PC-3 (cell line): ENCODE data around the gene RERE. TPM values are rescaled to one million over a fixed set of nuclear protein-coding genes. Genes with fewer than 3 reads are reported as not detected.

Source experiments
- ATAC-seq: fragments of 200-7000 bp; cut with Tn5 transposase; 2 replicates; pipeline ENCODE4 v1.9.1; 2020; ENCODE audit warnings: mild to moderate bottlenecking, moderate library complexity
- BruUV-seq: library from RNA; stranded (reverse); fragments of 400-500 nt; replicated peaks from 2 replicates; lab custom pipeline; 2021; lab: Mats Ljungman, UMichigan
- CTCF ChIA-PET: fragments of 300-600 bp; sonication (Branson Sonifier 250); formaldehyde crosslinking; loops from one replicate; lab custom pipeline; 2022; ENCODE audit warnings: antibody characterized with exemption; lab: Charles Lee
- POLR2A ChIA-PET: fragments of 300-600 bp; sonication (Branson Sonifier 250); formaldehyde crosslinking; loops from one replicate; lab custom pipeline; 2022; ENCODE audit warnings: antibody characterized with exemption; ENCODE audit not compliant: unreplicated experiment; lab: Charles Lee
- DNase-seq: peaks from one replicate; pipeline ENCODE4 v3.0.0-alpha.2; 2015
- H2AFZ ChIP-seq: fragments of 300-600 bp; sonication (generic); 2 replicates; pipeline ENCODE4 v1.6.0; 2016; ENCODE audit warnings: antibody characterized with exemption, low read length
- H3F3A ChIP-seq: fragments of 300-600 bp; sonication (generic); one replicate; pipeline ENCODE4 v1.6.0; 2017; ENCODE audit warnings: antibody characterized with exemption, low read length, control low read depth, mild to moderate bottlenecking; ENCODE audit not compliant: unreplicated experiment
- H3K27ac ChIP-seq: fragments of 300-600 bp; sonication (generic); 2 replicates; pipeline ENCODE4 v1.5.1; 2016; ENCODE audit warnings: mild to moderate bottlenecking, low read length
- H3K27me3 ChIP-seq: fragments of 300-600 bp; sonication (generic); 2 replicates; pipeline ENCODE4 v1.6.1; 2016; ENCODE audit warnings: low read length, mixed read lengths
- H3K36me3 ChIP-seq: fragments of 300-600 bp; sonication (generic); 2 replicates; pipeline ENCODE4 v1.6.1; 2016; ENCODE audit warnings: low read depth, mixed run types, low read length, mixed read lengths
- H3K4me1 ChIP-seq: fragments of 300-600 bp; sonication (generic); 2 replicates; pipeline ENCODE4 v1.5.1; 2016; ENCODE audit warnings: low read length; ENCODE audit not compliant: insufficient read depth
- H3K4me2 ChIP-seq: fragments of 300-600 bp; sonication (generic); 2 replicates; pipeline ENCODE4 v1.6.0; 2016; ENCODE audit warnings: low read length
- H3K4me3 ChIP-seq: fragments of 300-600 bp; sonication (generic); 2 replicates; pipeline ENCODE4 v1.5.1; 2016; ENCODE audit warnings: mild to moderate bottlenecking, low read length, mixed read lengths
- H3K79me2 ChIP-seq: fragments of 300-600 bp; sonication (generic); 2 replicates; pipeline ENCODE4 v1.6.1; 2017; ENCODE audit warnings: low read length, mixed read lengths
- H3K9ac ChIP-seq: fragments of 300-600 bp; sonication (generic); 2 replicates; pipeline ENCODE4 v1.6.0; 2016; ENCODE audit warnings: mild to moderate bottlenecking, low read length
- H3K9me2 ChIP-seq: fragments of 300-600 bp; sonication (generic); replicated peaks from 2 replicates; pipeline ENCODE4 v1.6.1; 2016; ENCODE audit warnings: mixed run types, low read length, mixed read lengths
- H3K9me3 ChIP-seq: fragments of 300-600 bp; sonication (generic); 2 replicates; pipeline ENCODE4 v1.6.1; 2016; ENCODE audit warnings: low read length, mixed read lengths
- H4K20me1 ChIP-seq: fragments of 300-600 bp; sonication (generic); 2 replicates; pipeline ENCODE4 v1.6.1; 2016; ENCODE audit warnings: low read length, mixed read lengths
- EZH2 ChIP-seq: fragments of 300-600 bp; sonication (generic); IDR thresholded peaks from one replicate; pipeline ENCODE4 v1.6.1; 2017; ENCODE audit warnings: antibody characterized with exemption, mild to moderate bottlenecking, low read length; ENCODE audit not compliant: unreplicated experiment
- EZH2phosphoT487 ChIP-seq: fragments of 300-600 bp; sonication (generic); IDR thresholded peaks from 2 replicates; pipeline ENCODE4 v1.6.1; 2018; ENCODE audit warnings: mild to moderate bottlenecking, antibody characterized with exemption, low read length, borderline replicate concordance
- intact Hi-C: fragments of 100-400 bp; cut with micrococcal nuclease; formaldehyde crosslinking; loops from 2 replicates; pipeline ENCODE4 v1.9.0; 2023
- total RNA-seq: library from RNA; depleted of rRNA; stranded (reverse); fragments of >200 nt; gene quantifications from 2 replicates; pipeline ENCODE4 v1.2.3, GENCODE V29; 2014
- TF ChIP-seq, protein P1 (sequence below): fragments of 300-600 bp; sonication (generic); conservative IDR thresholded peaks from 2 replicates; pipeline ENCODE4 v1.5.1; 2017; ENCODE audit warnings: antibody characterized with exemption, low read depth, mild to moderate bottlenecking, low read length

The RERE gene
- total RNA-seq, 1 experiment from 2014 or later, result 24.2 TPM

GRCh38 chr1:8541961-8542521 is 275.4 kb downstream of the RERE start:
- no TSS peak for BruUV-seq
- Histone ChIP-seq H3K4me3 (no peak overlapping the region), H3K27ac (no peak overlapping the region), H3K9me2 (no peaks in the 10 kb centered on the region), H3K9ac (no peak overlapping the region), H3K9me3 (no peaks in the 10 kb centered on the region), H4K20me1 (0 out of 2 replicates have a peak, but pooled peaks cover 4% of the 10 kb centered on the region), H2AFZ (no peak overlapping the region), H3K79me2 (no peaks in the 10 kb centered on the region), H3K4me2 (no peak overlapping the region), H3K27me3 (no peaks in the 10 kb centered on the region), H3K4me1 (peaks cover 24% of the 10 kb centered on the region), H3F3A (peaks cover 6% of the 10 kb centered on the region), H3K36me3 (peaks cover 10% of the 10 kb centered on the region)
- DNase-seq, result no peak
- intact Hi-C loops, result no loop called here
- TF ChIP-seq, protein P1, sequence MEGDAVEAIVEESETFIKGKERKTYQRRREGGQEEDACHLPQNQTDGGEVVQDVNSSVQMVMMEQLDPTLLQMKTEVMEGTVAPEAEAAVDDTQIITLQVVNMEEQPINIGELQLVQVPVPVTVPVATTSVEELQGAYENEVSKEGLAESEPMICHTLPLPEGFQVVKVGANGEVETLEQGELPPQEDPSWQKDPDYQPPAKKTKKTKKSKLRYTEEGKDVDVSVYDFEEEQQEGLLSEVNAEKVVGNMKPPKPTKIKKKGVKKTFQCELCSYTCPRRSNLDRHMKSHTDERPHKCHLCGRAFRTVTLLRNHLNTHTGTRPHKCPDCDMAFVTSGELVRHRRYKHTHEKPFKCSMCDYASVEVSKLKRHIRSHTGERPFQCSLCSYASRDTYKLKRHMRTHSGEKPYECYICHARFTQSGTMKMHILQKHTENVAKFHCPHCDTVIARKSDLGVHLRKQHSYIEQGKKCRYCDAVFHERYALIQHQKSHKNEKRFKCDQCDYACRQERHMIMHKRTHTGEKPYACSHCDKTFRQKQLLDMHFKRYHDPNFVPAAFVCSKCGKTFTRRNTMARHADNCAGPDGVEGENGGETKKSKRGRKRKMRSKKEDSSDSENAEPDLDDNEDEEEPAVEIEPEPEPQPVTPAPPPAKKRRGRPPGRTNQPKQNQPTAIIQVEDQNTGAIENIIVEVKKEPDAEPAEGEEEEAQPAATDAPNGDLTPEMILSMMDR, result no peak
- TF ChIP-seq EZH2phosphoT487, result no peak
- no peak for TF ChIP-seq EZH2
- ChIA-PET CTCF (no interaction called here), POLR2A (no interaction called here)
- no peak for ATAC-seq

GRCh38 chr1:8540971-8541370 is 276.5 kb downstream of the RERE start:
- ATAC-seq (0 out of 2 replicates have a peak, but pooled peaks have one; percentile 33), DNase-seq (no peak)
- Histone ChIP-seq H3K4me3 (no peak overlapping the region), H3F3A (peaks cover 6% of the 10 kb centered on the region), H4K20me1 (0 out of 2 replicates have a peak, but pooled peaks cover 4% of the 10 kb centered on the region), H3K4me1 (peaks cover 24% of the 10 kb centered on the region), H3K79me2 (no peaks in the 10 kb centered on the region), H3K9ac (no peak overlapping the region), H3K9me3 (no peaks in the 10 kb centered on the region), H3K36me3 (peaks cover 10% of the 10 kb centered on the region), H3K27ac (peak overlapping the region; percentile 58), H3K4me2 (peak overlapping the region; percentile 1; the same call in 1 of the 2 replicates), H2AFZ (no peak overlapping the region), H3K27me3 (no peaks in the 10 kb centered on the region), H3K9me2 (no peaks in the 10 kb centered on the region)
- intact Hi-C loops, result no loop called here
- TF ChIP-seq EZH2 (no peak), EZH2phosphoT487 (no peak)
- TF ChIP-seq, protein P1, result no peak
- ChIA-PET CTCF (no interaction called here), POLR2A (no interaction called here)
- no TSS peak for BruUV-seq

DNA sequence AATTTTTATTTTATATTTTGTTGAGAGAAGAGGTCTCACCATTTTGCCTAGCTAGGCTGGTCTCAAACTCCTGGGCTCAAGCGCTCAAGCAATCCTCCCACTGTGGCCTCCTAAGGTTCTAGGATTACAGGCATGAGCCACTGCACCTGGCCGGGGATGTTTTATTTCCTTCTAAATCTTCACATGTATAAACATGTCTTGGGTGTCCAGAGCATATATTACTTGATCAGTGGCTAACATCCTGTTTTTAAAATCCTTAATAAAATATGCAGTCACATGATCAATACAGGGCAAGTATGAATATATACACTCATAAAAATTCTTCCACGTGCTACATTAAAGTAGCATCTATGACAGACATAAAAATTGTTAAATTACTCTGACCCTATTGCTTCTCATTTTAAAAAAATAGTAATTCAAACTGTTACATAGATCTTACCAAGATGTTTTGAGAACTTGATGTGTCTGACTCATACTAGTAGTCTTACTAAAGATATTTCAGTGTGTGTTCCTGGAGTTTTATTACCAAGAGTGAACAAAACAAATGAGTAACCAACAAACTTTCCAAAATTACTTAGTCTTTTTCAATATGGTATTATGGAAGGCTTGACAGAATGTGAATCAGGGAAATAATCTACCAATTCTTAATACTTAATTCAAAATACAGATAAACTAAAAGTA is 277.0 kb downstream of the RERE start:
- no peaks in the 10 kb centered on the region for H3K9me2 ChIP-seq
- peak; percentile 53 for DNase-seq
- intact Hi-C loops, result no loop called here
- ChIA-PET CTCF (no interaction called here), POLR2A (no interaction called here)
- peaks cover 10% of the 10 kb centered on the region for H3K36me3 ChIP-seq
- H3F3A ChIP-seq, result peaks cover 6% of the 10 kb centered on the region
- no peak overlapping the region for H2AFZ ChIP-seq
- H3K27ac ChIP-seq, result peak overlapping the region; percentile 58
- peaks cover 24% of the 10 kb centered on the region for H3K4me1 ChIP-seq
- no TSS peak for BruUV-seq
- H4K20me1 ChIP-seq, result 0 out of 2 replicates have a peak, but pooled peaks cover 4% of the 10 kb centered on the region
- H3K4me2 ChIP-seq, result peak overlapping the region; percentile 1; the same call in 1 of the 2 replicates
- H3K4me3 ChIP-seq, result no peak overlapping the region
- H3K9ac ChIP-seq, result no peak overlapping the region; the same call in 1 of the 2 replicates
- peak; percentile 81 for ATAC-seq
- no peaks in the 10 kb centered on the region for H3K79me2 ChIP-seq
- TF ChIP-seq EZH2 (no peak), EZH2phosphoT487 (no peak)
- TF ChIP-seq, protein P1, result no peak
- no peaks in the 10 kb centered on the region for H3K27me3 ChIP-seq
- H3K9me3 ChIP-seq, result no peaks in the 10 kb centered on the region
